Transverse colon (tissue), 4 donors: Measurements from ENCODE around the gene BRD3.
"Not testable (repeated sequence)": the region's sequence is repeated elsewhere in the genome, so short reads cannot be mapped to it uniquely, and the experiment has no call there.

Source experiments
- POLR2A ChIP-seq: fragments of 450-650 bp; IDR thresholded peaks from one replicate; pipeline ENCODE4 v1.6.1; 2016; ENCODE audit warnings: antibody characterized with exemption, mild to moderate bottlenecking, moderate library complexity
- POLR2AphosphoS5 ChIP-seq, 3 donors: sonication (generic); formaldehyde crosslinking; IDR thresholded peaks; one replicate each; pipeline ENCODE4 v1.6.1; 2016; ENCODE audit warnings: antibody characterized with exemption in 3 of 3
- TF ChIP-seq, protein P1 (sequence below), 5 experiments: fragments of 200-600 bp in 3 of 5; fragments of 450-650 bp in 2 of 5; sonication (generic) in 3 of 5; IDR thresholded peaks; 1 replicate in 2 of 5; 2 replicates in 3 of 5; pipeline ENCODE4 v1.5.1; 2016 to 2017; ENCODE audit warnings: antibody characterized with exemption in 5 of 5, inconsistent platforms in 3 of 5, mild to moderate bottlenecking in 2 of 5, moderate library complexity in 1 of 5

DNA sequence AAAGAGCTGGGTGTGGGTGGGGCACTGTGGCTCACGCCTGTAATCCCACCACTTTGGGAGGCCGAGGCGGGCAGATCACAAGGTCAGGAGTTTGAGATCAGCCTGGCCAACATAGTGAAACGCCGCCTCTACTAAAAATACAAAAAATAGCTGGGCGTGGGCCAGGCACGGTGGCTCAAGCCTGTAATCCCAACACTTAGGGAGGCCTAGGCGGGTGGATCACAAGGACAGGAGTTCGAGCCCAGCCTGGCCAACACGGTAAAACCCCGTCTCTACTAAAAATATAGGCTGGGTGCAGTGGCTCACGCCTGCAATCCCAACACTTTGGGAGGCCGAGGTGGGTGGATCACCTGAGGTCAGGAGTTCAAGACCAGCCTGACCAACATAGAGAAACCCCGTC, 79.1 kb downstream of the BRD3 start:
- TF ChIP-seq, protein P1, sequence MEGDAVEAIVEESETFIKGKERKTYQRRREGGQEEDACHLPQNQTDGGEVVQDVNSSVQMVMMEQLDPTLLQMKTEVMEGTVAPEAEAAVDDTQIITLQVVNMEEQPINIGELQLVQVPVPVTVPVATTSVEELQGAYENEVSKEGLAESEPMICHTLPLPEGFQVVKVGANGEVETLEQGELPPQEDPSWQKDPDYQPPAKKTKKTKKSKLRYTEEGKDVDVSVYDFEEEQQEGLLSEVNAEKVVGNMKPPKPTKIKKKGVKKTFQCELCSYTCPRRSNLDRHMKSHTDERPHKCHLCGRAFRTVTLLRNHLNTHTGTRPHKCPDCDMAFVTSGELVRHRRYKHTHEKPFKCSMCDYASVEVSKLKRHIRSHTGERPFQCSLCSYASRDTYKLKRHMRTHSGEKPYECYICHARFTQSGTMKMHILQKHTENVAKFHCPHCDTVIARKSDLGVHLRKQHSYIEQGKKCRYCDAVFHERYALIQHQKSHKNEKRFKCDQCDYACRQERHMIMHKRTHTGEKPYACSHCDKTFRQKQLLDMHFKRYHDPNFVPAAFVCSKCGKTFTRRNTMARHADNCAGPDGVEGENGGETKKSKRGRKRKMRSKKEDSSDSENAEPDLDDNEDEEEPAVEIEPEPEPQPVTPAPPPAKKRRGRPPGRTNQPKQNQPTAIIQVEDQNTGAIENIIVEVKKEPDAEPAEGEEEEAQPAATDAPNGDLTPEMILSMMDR (IDR thresholded peaks at IDR 0.05), result not testable (repeated sequence)
- TF ChIP-seq POLR2AphosphoS5 (IDR thresholded peaks at IDR 0.05); POLR2A: not testable (repeated sequence)
